ENCODE data around the gene HK1. TPM values are rescaled to one million over a fixed set of nuclear protein-coding genes. Genes with fewer than 3 reads are reported as not detected.

The HK1 gene
- total RNA-seq, 1 experiment from 2014 or later = 98.8 TPM

DNA sequence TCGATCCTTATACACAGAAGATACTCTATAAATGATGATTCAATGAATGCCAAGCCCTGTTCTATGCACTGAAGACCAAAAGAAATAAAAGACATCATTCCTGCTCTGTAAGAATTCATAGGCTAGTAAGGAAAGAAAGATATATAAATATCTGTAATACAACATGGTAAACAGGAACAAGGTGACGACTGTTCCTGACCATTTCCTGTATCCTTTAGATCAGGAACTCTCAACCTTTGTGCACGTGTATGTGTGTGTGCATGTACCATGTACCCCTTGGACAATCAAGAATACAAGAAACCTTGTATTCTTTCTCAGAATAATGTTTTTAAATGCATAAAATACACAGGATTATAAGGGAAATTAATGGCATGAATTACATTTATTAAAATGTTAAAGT lies 7.3 kb upstream of the HK1 start:
- no peak overlapping the region for H3K23ac ChIP-seq (ENCODE audit: insufficient read length, low read depth, low read length)
- H3K18ac ChIP-seq (ENCODE audit: insufficient read length, low read depth, low read length) = no peak overlapping the region
- H2BK12ac ChIP-seq (ENCODE audit: insufficient read length, low read depth, low read length) = no peak overlapping the region
- H2BK15ac ChIP-seq (ENCODE audit: low read depth, low read length) = no peak overlapping the region
- no peaks in the 10 kb centered on the region for H3K27me3 Mint-ChIP-seq (ENCODE audit: low read depth)
- no peaks in the 10 kb centered on the region for H3K79me1 ChIP-seq (ENCODE audit: insufficient read depth, low read depth, low read length, poor library complexity, severe bottlenecking)
- no peaks in the 10 kb centered on the region for H3K36me3 Mint-ChIP-seq (ENCODE audit: insufficient read depth in 1 of 3, low read depth in 3 of 3)
- H3K14ac ChIP-seq (ENCODE audit: insufficient read depth, low read length) = no peak overlapping the region
- no peak overlapping the region for H3K4me2 ChIP-seq (ENCODE audit: insufficient read depth, insufficient read length, low read length)
- H3K9ac ChIP-seq (ENCODE audit: extremely low read depth, insufficient read length, low read length) = no peak overlapping the region
- peaks cover 0 to 3% of the 10 kb centered on the region in 2 experiments; a peak in 1 of 4 replicates for H3K4me1 Mint-ChIP-seq
- H4K91ac ChIP-seq (ENCODE audit: insufficient read length, low read depth, low read length) = no peak overlapping the region
- DNase-seq = no peak
- H3K23me2 ChIP-seq (ENCODE audit: insufficient read length, low read depth, low read length, poor library complexity, severe bottlenecking) = no peaks in the 10 kb centered on the region
- no peaks in the 10 kb centered on the region for H3K4me1 ChIP-seq (ENCODE audit: insufficient read depth, low read length)
- WGBS (ENCODE audit: extremely low coverage, insufficient read length, low lambda C conversion rate) = no CpG with 5 or more reads among the region's 3 CpGs
- H3K56ac ChIP-seq (ENCODE audit: insufficient read length, low read depth, low read length) = no peak overlapping the region
- H2BK120ac ChIP-seq (ENCODE audit: low read depth, low read length, poor library complexity, severe bottlenecking) = no peak overlapping the region
- no peaks in the 10 kb centered on the region for H3K27me3 ChIP-seq (ENCODE audit: insufficient read depth, low read length)
- H4K5ac ChIP-seq (ENCODE audit: insufficient read length, low read depth, low read length) = no peak overlapping the region
- H4K20me1 ChIP-seq (ENCODE audit: control insufficient read depth, insufficient read depth, insufficient read length) = no peaks in the 10 kb centered on the region
- H4K8ac ChIP-seq (replicated peaks; ENCODE audit: insufficient read length, low read depth, low read length) = no peak overlapping the region
- no peak overlapping the region for H3K4ac ChIP-seq (ENCODE audit: low read depth, low read length)
- no peaks in the 10 kb centered on the region for H3K9me3 ChIP-seq (ENCODE audit: control insufficient read depth, low read depth, low read length)
- no peak overlapping the region for H2BK5ac ChIP-seq (ENCODE audit: insufficient read length, low read length)
- H3K27ac ChIP-seq (ENCODE audit: insufficient read length, low read depth, low read length) = no peak overlapping the region
- no peak overlapping the region for H2AK5ac ChIP-seq (ENCODE audit: insufficient read length, low read length)
- no peak overlapping the region for H3K27ac Mint-ChIP-seq
- H2AFZ ChIP-seq (ENCODE audit: low read length) = no peak overlapping the region
- no peaks in the 10 kb centered on the region for H3K79me2 ChIP-seq (ENCODE audit: insufficient read depth, low read length)
- H3K9me3 Mint-ChIP-seq = peaks cover 0 to 2% of the 10 kb centered on the region in 2 experiments; a peak in 2 of 5 replicates
- no peak overlapping the region for H2BK20ac ChIP-seq (ENCODE audit: low read depth, low read length, poor library complexity, severe bottlenecking)
- TF ChIP-seq, protein P1, sequence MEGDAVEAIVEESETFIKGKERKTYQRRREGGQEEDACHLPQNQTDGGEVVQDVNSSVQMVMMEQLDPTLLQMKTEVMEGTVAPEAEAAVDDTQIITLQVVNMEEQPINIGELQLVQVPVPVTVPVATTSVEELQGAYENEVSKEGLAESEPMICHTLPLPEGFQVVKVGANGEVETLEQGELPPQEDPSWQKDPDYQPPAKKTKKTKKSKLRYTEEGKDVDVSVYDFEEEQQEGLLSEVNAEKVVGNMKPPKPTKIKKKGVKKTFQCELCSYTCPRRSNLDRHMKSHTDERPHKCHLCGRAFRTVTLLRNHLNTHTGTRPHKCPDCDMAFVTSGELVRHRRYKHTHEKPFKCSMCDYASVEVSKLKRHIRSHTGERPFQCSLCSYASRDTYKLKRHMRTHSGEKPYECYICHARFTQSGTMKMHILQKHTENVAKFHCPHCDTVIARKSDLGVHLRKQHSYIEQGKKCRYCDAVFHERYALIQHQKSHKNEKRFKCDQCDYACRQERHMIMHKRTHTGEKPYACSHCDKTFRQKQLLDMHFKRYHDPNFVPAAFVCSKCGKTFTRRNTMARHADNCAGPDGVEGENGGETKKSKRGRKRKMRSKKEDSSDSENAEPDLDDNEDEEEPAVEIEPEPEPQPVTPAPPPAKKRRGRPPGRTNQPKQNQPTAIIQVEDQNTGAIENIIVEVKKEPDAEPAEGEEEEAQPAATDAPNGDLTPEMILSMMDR (conservative IDR thresholded peaks at IDR 0.05) = no peak
- no peak overlapping the region for H3K4me3 Mint-ChIP-seq
- no peak overlapping the region for H3T11ph ChIP-seq (ENCODE audit: low read length)

All from H9 (cell line).